BE2C (cell line): ENCODE results near the gene PDE6B.
A peak's percentile ranks its signal among the peaks of the same experiment; 100 is the strongest.

Source experiments
- DNase-seq: peaks from one replicate; pipeline ENCODE4 v3.0.0-alpha.2; 2020
- H3K27me3 ChIP-seq: fragments of 250-450 bp; sonication (Bioruptor Pico); 2 replicates; pipeline ENCODE4 v1.5.1; 2020; ENCODE audit warnings: mild to moderate bottlenecking
- H3K36me3 ChIP-seq: fragments of 250-450 bp; sonication (Bioruptor Pico); 2 replicates; pipeline ENCODE4 v1.5.1; 2020; ENCODE audit warnings: mild to moderate bottlenecking
- H3K4me1 ChIP-seq: fragments of 250-450 bp; sonication (Bioruptor Pico); 2 replicates; pipeline ENCODE4 v1.5.1; 2020
- H3K4me3 ChIP-seq: 2 replicates; pipeline ENCODE4 v1.5.1; 2011; ENCODE audit warnings: low read depth, low read length
- H3K9me3 ChIP-seq: fragments of 250-450 bp; sonication (Bioruptor Pico); 2 replicates; pipeline ENCODE4 v1.5.1; 2020
- TF ChIP-seq, protein P1 (sequence below): IDR thresholded peaks from 2 replicates; pipeline ENCODE4 v1.5.1; 2012; ENCODE audit warnings: mild to moderate bottlenecking, low read depth, low read length

PDE6B gene

DNA sequence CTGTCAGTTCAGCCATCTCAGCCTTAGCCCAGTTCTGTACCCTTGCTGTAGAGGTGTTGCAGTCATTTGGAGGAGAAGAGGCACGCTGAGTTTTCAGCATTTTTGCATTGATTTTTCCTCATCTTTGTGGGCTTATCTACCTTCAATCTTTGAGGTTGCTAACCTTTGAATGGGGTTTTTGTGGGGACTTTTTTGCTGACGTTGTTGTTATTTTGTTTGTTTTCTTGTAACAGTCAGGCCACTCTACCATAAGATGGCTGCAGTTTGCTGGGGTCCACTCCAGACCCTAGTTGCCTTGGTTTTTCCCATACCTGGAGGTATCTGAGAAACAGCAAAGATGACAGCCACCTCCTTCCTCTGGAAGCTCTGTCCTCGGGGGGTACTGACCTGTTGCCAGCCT, 26.4 kb upstream of the PDE6B start:
- Histone ChIP-seq H3K4me1 (no peaks in the 10 kb centered on the region), H3K4me3 (no peak overlapping the region), H3K9me3 (peaks cover 4% of the 10 kb centered on the region; the same call in 1 of the 2 replicates), H3K27me3 (no peaks in the 10 kb centered on the region), H3K36me3 (no peaks in the 10 kb centered on the region)
- DNase-seq, result no peak
- TF ChIP-seq, protein P1, sequence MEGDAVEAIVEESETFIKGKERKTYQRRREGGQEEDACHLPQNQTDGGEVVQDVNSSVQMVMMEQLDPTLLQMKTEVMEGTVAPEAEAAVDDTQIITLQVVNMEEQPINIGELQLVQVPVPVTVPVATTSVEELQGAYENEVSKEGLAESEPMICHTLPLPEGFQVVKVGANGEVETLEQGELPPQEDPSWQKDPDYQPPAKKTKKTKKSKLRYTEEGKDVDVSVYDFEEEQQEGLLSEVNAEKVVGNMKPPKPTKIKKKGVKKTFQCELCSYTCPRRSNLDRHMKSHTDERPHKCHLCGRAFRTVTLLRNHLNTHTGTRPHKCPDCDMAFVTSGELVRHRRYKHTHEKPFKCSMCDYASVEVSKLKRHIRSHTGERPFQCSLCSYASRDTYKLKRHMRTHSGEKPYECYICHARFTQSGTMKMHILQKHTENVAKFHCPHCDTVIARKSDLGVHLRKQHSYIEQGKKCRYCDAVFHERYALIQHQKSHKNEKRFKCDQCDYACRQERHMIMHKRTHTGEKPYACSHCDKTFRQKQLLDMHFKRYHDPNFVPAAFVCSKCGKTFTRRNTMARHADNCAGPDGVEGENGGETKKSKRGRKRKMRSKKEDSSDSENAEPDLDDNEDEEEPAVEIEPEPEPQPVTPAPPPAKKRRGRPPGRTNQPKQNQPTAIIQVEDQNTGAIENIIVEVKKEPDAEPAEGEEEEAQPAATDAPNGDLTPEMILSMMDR, result no peak

DNA sequence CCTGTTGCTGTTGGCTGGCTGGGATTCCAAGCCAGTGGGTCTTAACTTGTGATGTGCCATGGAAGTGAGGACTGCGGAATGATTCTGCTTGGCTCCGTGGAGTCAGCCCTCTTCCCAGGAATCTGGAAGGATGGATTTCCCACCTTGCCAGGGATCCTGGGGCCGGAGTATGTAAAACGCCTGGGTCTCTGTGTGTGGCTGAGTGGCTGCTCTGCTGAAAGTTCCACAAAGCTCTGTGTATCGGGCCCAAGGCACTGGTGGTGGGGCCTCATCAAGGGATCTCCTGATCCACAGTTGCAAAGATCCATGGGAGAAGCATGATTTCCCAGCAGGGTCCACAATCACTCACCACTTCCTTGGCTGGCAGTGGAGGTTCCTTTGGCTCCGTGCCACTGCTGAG, 25.2 kb upstream of the PDE6B start:
- Histone ChIP-seq H3K4me1 (no peaks in the 10 kb centered on the region), H3K9me3 (peaks cover 4% of the 10 kb centered on the region; the same call in 1 of the 2 replicates), H3K27me3 (no peaks in the 10 kb centered on the region), H3K4me3 (no peak overlapping the region), H3K36me3 (no peaks in the 10 kb centered on the region)
- TF ChIP-seq, protein P1, result no peak
- DNase-seq, result no peak

DNA sequence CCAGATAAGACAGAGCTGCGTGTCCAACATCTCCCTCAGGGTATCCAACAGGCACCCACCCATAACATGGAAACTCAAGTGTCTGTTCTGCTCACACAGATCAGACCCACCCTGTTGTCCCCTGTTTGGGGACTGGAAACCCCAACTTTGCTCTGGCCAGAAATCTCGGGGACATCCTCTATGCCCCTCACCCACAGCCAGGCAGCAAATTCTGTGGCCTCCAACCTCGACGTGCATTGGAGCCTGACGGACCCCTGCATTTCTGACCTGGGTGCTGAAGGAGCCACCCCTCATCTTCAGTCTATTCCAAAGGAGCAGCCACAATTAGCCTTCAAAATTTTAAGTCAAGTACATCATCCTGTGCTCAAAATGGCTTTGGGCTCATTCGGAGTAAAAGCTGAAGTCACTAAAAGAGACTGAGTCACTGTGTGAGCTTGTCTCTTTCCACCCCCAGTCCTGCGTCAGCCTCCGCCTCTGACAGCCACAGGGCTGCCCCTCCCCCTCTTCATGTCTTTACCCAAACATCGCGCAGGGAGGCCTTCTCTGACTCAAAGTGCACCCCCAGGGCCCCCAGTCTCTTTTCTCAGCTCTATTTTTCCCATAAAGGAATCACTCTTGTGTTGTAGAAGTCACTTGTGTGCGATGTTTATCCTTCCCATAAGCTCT, 24.4 kb upstream of the PDE6B start:
- peaks cover 4% of the 10 kb centered on the region; the same call in 1 of the 2 replicates for H3K9me3 ChIP-seq
- TF ChIP-seq, protein P1, result no peak
- no peaks in the 10 kb centered on the region for H3K4me1 ChIP-seq
- H3K27me3 ChIP-seq, result no peaks in the 10 kb centered on the region
- H3K36me3 ChIP-seq, result no peaks in the 10 kb centered on the region
- H3K4me3 ChIP-seq, result no peak overlapping the region
- no peak for DNase-seq

DNA sequence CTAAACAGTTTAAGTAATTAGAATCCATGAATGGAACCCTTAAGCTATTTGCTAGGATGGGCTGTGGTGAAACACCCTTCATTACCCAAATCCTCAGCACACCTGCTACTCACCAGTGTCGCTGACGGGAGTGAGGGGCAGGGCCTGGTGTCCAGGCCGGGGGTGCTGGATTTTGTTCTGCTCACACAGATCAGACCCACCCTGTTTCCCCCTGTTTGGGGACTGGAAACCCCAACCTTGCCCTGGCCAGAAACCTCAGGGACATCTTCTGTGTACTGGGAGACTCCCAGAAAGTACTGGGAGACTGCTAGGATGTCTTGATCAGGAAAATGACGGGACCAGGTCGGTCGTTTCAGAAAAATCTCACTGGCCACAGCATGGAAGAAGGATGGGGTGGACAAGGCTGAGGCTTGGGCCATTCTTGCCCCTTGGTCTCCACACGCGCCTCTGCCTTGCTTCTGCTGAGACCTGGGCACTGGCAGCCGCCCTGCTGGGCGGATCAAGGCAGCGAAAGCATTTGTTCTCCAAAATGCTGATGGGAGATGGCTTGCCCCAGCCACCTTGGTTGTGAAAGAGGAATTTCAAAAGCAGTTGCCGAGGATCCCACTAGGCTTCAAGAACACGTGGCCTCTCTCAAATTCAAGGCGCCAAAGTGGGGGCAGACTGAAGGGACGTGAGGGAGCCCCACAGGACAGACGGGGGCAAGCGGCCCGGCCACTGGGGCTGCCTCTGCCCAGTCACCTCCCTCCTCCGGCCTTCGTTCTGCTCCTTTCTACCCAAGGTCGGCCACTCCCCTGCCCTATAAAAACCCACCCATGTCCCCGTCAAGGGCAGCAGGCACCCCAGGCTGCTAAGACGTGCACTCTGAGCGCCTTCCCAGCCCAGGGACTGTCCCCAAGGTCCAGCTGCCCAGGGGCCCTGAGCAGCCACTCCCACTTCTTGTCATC, 23.5 kb upstream of the PDE6B start:
- Histone ChIP-seq H3K36me3 (no peaks in the 10 kb centered on the region), H3K9me3 (peaks cover 4% of the 10 kb centered on the region; the same call in 1 of the 2 replicates), H3K27me3 (no peaks in the 10 kb centered on the region), H3K4me3 (no peak overlapping the region), H3K4me1 (no peaks in the 10 kb centered on the region)
- TF ChIP-seq, protein P1, result no peak
- no peak for DNase-seq

DNA sequence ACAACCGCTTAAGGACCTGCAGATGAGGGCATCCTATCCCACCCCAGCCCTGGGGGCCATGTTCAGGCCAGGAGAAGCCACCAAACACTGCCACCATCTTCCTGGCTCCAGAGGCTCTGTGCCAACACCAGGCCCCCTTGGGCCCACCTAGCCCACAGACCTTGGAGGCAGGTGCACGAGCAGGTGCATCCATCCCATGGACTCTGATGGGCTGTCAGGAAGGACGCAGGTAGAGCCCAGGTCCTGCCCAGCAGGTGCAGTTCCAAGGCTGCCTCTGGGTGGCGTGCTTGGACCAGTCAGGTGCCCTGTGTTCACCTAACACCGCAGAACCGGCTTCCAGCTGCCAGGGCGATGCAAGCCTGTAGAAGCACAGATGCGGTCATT, 22.8 kb upstream of the PDE6B start:
- no peaks in the 10 kb centered on the region for H3K27me3 ChIP-seq
- H3K4me3 ChIP-seq, result no peak overlapping the region
- TF ChIP-seq, protein P1, result peak; percentile 47
- no peaks in the 10 kb centered on the region for H3K4me1 ChIP-seq
- no peaks in the 10 kb centered on the region for H3K36me3 ChIP-seq
- peak; percentile 62 for DNase-seq
- peaks cover 4% of the 10 kb centered on the region; the same call in 1 of the 2 replicates for H3K9me3 ChIP-seq
